ENCODE data around the gene IDH2. TPM values are rescaled to one million over a fixed set of nuclear protein-coding genes. Genes with fewer than 3 reads are reported as not detected.

IDH2 gene
- total and polyA plus RNA-seq, 10 of the 15 experiments (the other 5 are each of a cell fraction or from before 2014, with no cell fraction given): 2.3 to 358 (median 242) TPM

DNA sequence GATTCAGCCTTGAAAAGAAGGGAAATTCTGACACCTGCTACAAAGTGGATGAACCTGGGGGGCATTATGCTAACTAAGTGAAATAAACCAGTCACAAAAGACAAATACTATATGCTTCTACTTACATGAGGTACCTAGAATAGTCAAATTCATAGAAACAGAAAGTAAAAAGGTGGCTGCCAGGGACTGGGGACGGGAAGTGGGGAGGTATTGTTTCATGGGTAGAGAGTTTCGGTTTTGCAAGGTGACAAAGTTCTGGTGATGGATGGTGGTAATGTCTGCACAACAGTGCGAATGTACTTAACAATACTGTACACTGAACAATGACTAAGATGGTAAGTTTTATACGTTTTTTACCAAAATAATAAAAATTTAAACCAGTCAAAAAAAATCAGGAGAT is 4.8 kb downstream of the IDH2 start (continued):
- no peak for TF ChIP-seq STAT3 (IDR thresholded peaks at IDR 0.05; ENCODE audit: low read depth, low read length)
- peak; percentile 70 to 73; a peak in 2 of 4 replicates for TF ChIP-seq IKZF2 (IDR thresholded peaks at IDR 0.05)
- no peak for TF ChIP-seq CEBPB (IDR thresholded peaks at IDR 0.05; ENCODE audit: borderline replicate concordance in 1 of 2, low read depth in 2 of 2, low read length in 2 of 2)
- no peak for TF ChIP-seq WRNIP1 (IDR thresholded peaks at IDR 0.05; ENCODE audit: borderline replicate concordance, low read depth, low read length)
- TF ChIP-seq NBN (IDR thresholded peaks at IDR 0.05): peak; percentile 32
- TF ChIP-seq NFYB (IDR thresholded peaks at IDR 0.05; ENCODE audit: insufficient read depth, low read depth, low read length): no peak
- TF ChIP-seq, protein P1, sequence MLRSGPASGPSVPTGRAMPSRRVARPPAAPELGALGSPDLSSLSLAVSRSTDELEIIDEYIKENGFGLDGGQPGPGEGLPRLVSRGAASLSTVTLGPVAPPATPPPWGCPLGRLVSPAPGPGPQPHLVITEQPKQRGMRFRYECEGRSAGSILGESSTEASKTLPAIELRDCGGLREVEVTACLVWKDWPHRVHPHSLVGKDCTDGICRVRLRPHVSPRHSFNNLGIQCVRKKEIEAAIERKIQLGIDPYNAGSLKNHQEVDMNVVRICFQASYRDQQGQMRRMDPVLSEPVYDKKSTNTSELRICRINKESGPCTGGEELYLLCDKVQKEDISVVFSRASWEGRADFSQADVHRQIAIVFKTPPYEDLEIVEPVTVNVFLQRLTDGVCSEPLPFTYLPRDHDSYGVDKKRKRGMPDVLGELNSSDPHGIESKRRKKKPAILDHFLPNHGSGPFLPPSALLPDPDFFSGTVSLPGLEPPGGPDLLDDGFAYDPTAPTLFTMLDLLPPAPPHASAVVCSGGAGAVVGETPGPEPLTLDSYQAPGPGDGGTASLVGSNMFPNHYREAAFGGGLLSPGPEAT (IDR thresholded peaks at IDR 0.05; ENCODE audit: low read depth): peak; percentile 54; the same call in 1 of the 2 replicates
- peak; percentile 75 for TF ChIP-seq IRF4 (IDR thresholded peaks at IDR 0.05; ENCODE audit: low read depth, low read length)
- no peak for TF ChIP-seq SUPT20H (IDR thresholded peaks at IDR 0.05; ENCODE audit: borderline replicate concordance, control insufficient read depth, low read depth, low read length)
- no peak; the same call in 1 of the 2 replicates for TF ChIP-seq SMC3 (IDR thresholded peaks at IDR 0.05; ENCODE audit: borderline replicate concordance, low read length)
- TF ChIP-seq SREBF2 (IDR thresholded peaks at IDR 0.05; ENCODE audit: low read length): no peak
- no peak for TF ChIP-seq SRF (IDR thresholded peaks at IDR 0.05; ENCODE audit: low read depth in 2 of 2, low read length in 2 of 2)
- TF ChIP-seq, protein P2, sequence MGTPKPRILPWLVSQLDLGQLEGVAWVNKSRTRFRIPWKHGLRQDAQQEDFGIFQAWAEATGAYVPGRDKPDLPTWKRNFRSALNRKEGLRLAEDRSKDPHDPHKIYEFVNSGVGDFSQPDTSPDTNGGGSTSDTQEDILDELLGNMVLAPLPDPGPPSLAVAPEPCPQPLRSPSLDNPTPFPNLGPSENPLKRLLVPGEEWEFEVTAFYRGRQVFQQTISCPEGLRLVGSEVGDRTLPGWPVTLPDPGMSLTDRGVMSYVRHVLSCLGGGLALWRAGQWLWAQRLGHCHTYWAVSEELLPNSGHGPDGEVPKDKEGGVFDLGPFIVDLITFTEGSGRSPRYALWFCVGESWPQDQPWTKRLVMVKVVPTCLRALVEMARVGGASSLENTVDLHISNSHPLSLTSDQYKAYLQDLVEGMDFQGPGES (IDR thresholded peaks at IDR 0.05): no peak
- TF ChIP-seq CBX5 (IDR thresholded peaks at IDR 0.05; ENCODE audit: low read depth): 0 out of 2 replicates have a peak, but pooled peaks have one; percentile 47
- 0 out of 2 replicates have a peak, but pooled peaks have one; percentile 19 for TF ChIP-seq MEF2A (IDR thresholded peaks at IDR 0.05; ENCODE audit: insufficient read depth, low read depth, low read length)
- TF ChIP-seq ATF7 (IDR thresholded peaks at IDR 0.05; ENCODE audit: low read depth): no peak; the same call in 1 of the 2 replicates
- TF ChIP-seq SP1 (IDR thresholded peaks at IDR 0.05; ENCODE audit: low read depth, low read length): peak; percentile 50
- TF ChIP-seq EP300 (IDR thresholded peaks at IDR 0.05; ENCODE audit: borderline replicate concordance in 1 of 2, control insufficient read depth in 1 of 2, low read depth in 2 of 2, low read length in 2 of 2): peak; percentile 82 to 89; a peak in 3 of 4 replicates
- TF ChIP-seq, protein P3, sequence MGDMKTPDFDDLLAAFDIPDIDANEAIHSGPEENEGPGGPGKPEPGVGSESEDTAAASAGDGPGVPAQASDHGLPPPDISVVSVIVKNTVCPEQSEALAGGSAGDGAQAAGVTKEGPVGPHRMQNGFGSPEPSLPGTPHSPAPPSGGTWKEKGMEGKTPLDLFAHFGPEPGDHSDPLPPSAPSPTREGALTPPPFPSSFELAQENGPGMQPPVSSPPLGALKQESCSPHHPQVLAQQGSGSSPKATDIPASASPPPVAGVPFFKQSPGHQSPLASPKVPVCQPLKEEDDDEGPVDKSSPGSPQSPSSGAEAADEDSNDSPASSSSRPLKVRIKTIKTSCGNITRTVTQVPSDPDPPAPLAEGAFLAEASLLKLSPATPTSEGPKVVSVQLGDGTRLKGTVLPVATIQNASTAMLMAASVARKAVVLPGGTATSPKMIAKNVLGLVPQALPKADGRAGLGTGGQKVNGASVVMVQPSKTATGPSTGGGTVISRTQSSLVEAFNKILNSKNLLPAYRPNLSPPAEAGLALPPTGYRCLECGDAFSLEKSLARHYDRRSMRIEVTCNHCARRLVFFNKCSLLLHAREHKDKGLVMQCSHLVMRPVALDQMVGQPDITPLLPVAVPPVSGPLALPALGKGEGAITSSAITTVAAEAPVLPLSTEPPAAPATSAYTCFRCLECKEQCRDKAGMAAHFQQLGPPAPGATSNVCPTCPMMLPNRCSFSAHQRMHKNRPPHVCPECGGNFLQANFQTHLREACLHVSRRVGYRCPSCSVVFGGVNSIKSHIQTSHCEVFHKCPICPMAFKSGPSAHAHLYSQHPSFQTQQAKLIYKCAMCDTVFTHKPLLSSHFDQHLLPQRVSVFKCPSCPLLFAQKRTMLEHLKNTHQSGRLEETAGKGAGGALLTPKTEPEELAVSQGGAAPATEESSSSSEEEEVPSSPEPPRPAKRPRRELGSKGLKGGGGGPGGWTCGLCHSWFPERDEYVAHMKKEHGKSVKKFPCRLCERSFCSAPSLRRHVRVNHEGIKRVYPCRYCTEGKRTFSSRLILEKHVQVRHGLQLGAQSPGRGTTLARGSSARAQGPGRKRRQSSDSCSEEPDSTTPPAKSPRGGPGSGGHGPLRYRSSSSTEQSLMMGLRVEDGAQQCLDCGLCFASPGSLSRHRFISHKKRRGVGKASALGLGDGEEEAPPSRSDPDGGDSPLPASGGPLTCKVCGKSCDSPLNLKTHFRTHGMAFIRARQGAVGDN (IDR thresholded peaks at IDR 0.05): no peak
- no peak for TF ChIP-seq RAD51 (IDR thresholded peaks at IDR 0.05)
- TF ChIP-seq BHLHE40 (IDR thresholded peaks at IDR 0.05; ENCODE audit: borderline replicate concordance in 1 of 2, low read depth in 2 of 2, low read length in 1 of 2): peak; percentile 49 to 51; a peak in 2 of 4 replicates

Data from GM12878 (cell line).